ENCODE data around the gene CRAT. TPM values are rescaled to one million over a fixed set of nuclear protein-coding genes. Genes with fewer than 3 reads are reported as not detected.

The CRAT gene
- total and polyA plus RNA-seq, 2 experiments from 2014 or later, result 40.4 to 64.6 TPM

- WGBS (ENCODE audit: low lambda C conversion rate, missing lambda C conversion rate), result 90% methylated on average over 13 of the region's 13 CpGs
Measured at GRCh38 chr9:129108083-129108804, 2.3 kb downstream of the CRAT start.

DNA sequence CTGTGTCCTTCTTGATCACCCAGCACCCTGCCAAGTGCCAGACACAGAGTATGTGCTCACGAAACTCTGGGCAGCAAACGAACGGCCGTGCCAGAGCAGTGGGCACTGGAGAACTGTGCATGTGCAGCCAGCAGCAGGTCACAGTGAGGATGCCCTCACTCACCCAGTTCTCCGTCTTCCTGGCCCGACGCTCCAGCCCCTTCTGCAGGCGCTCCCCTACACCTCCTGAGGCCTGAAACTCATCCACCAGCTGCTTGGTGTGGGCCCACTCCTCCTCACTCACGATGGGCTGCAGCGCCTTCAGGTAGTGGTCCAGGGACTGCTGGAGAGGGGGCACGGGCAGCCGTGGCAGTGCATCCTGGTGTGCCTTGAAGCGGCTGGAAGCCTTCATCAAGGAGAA lies 2.9 kb downstream of the CRAT start:
- no peak overlapping the region for H3K4me2 ChIP-seq
- H3K9me3 ChIP-seq (ENCODE audit: low read depth), result no peaks in the 10 kb centered on the region
- DNase-seq (ENCODE audit: low spot score), result no peak
- WGBS (ENCODE audit: low lambda C conversion rate, missing lambda C conversion rate), result 87% methylated on average over 13 of the region's 13 CpGs
- H3K36me3 ChIP-seq (replicated peaks; ENCODE audit: insufficient read depth, low read depth), result no peaks in the 10 kb centered on the region
- H3K79me2 ChIP-seq, result peaks cover 17% of the 10 kb centered on the region
- no peak overlapping the region for H2AFZ ChIP-seq
- H3K27me3 ChIP-seq, result no peaks in the 10 kb centered on the region
- no peak overlapping the region for H3K4me3 ChIP-seq
- H3K4me1 ChIP-seq (ENCODE audit: insufficient read depth), result peaks cover 12% of the 10 kb centered on the region
- no peaks in the 10 kb centered on the region for H3K9me2 ChIP-seq (replicated peaks; ENCODE audit: insufficient read depth)
- H3K27ac ChIP-seq, result no peak overlapping the region
- no peaks in the 10 kb centered on the region for H4K20me1 ChIP-seq (ENCODE audit: insufficient read depth, poor library complexity, severe bottlenecking)
- TF ChIP-seq EZH2phosphoT487 (IDR thresholded peaks at IDR 0.05; ENCODE audit: low read depth, severe bottlenecking, unreplicated experiment) (no peak), EZH2 (IDR thresholded peaks at IDR 0.05; ENCODE audit: borderline replicate concordance) (no peak), CTCF (IDR thresholded peaks at IDR 0.05; ENCODE audit: poor library complexity) (no peak)

More at GRCh38 chr9:129108083-129108804, 2.3 kb downstream of the CRAT start:
- no peak for DNase-seq (ENCODE audit: low spot score)
- no peaks in the 10 kb centered on the region for H3K9me2 ChIP-seq (replicated peaks; ENCODE audit: insufficient read depth)
- no peak for TF ChIP-seq EZH2phosphoT487 (IDR thresholded peaks at IDR 0.05; ENCODE audit: low read depth, severe bottlenecking, unreplicated experiment)
- no peak for TF ChIP-seq CTCF (IDR thresholded peaks at IDR 0.05; ENCODE audit: poor library complexity)
- TF ChIP-seq EZH2 (IDR thresholded peaks at IDR 0.05; ENCODE audit: borderline replicate concordance), result no peak
- H3K9me3 ChIP-seq (ENCODE audit: low read depth), result no peaks in the 10 kb centered on the region
- H3K79me2 ChIP-seq, result peaks cover 23% of the 10 kb centered on the region
- H3K27ac ChIP-seq, result no peak overlapping the region
- no peak overlapping the region for H3K4me3 ChIP-seq
- H3K4me2 ChIP-seq, result no peak overlapping the region
- H3K27me3 ChIP-seq, result no peaks in the 10 kb centered on the region
- H3K4me1 ChIP-seq (ENCODE audit: insufficient read depth), result peaks cover 16% of the 10 kb centered on the region
- H4K20me1 ChIP-seq (ENCODE audit: insufficient read depth, poor library complexity, severe bottlenecking), result no peaks in the 10 kb centered on the region
- H3K36me3 ChIP-seq (replicated peaks; ENCODE audit: insufficient read depth, low read depth), result no peaks in the 10 kb centered on the region
- H2AFZ ChIP-seq, result no peak overlapping the region

- no peak for TF ChIP-seq EZH2phosphoT487 (IDR thresholded peaks at IDR 0.05; ENCODE audit: low read depth, severe bottlenecking, unreplicated experiment)
- TF ChIP-seq CTCF (IDR thresholded peaks at IDR 0.05; ENCODE audit: poor library complexity), result no peak
- TF ChIP-seq EZH2 (IDR thresholded peaks at IDR 0.05; ENCODE audit: borderline replicate concordance), result no peak
- 86% methylated on average over 17 of the region's 17 CpGs for WGBS (ENCODE audit: low lambda C conversion rate, missing lambda C conversion rate)
- Histone ChIP-seq H3K9me3 (ENCODE audit: low read depth) (no peaks in the 10 kb centered on the region), H2AFZ (no peak overlapping the region), H3K27me3 (no peaks in the 10 kb centered on the region), H3K36me3 (replicated peaks; ENCODE audit: insufficient read depth, low read depth) (no peaks in the 10 kb centered on the region), H3K9me2 (replicated peaks; ENCODE audit: insufficient read depth) (no peaks in the 10 kb centered on the region), H3K4me1 (ENCODE audit: insufficient read depth) (peaks cover 10% of the 10 kb centered on the region), H3K79me2 (peaks cover 9% of the 10 kb centered on the region), H3K4me3 (no peak overlapping the region), H4K20me1 (ENCODE audit: insufficient read depth, poor library complexity, severe bottlenecking) (no peaks in the 10 kb centered on the region), H3K4me2 (no peak overlapping the region), H3K27ac (no peak overlapping the region)
- no peak for DNase-seq (ENCODE audit: low spot score)
Measured at GRCh38 chr9:129105857-129106694, 4.5 kb downstream of the CRAT start.

All from hepatocyte (in vitro differentiated cells).